HG02763 (cell line): ENCODE data around the gene NFATC2.
"Not testable (repeated sequence)": the region's sequence is repeated elsewhere in the genome, so short reads cannot be mapped to it uniquely, and the experiment has no call there.

Source experiments
- ATAC-seq: cut with Tn5 transposase; IDR thresholded peaks from one replicate; pipeline ENCODE4 v1.9.1; 2021; ENCODE audit warnings: mild to moderate bottlenecking, moderate library complexity; ENCODE audit not compliant: unreplicated experiment

The NFATC2 gene

DNA sequence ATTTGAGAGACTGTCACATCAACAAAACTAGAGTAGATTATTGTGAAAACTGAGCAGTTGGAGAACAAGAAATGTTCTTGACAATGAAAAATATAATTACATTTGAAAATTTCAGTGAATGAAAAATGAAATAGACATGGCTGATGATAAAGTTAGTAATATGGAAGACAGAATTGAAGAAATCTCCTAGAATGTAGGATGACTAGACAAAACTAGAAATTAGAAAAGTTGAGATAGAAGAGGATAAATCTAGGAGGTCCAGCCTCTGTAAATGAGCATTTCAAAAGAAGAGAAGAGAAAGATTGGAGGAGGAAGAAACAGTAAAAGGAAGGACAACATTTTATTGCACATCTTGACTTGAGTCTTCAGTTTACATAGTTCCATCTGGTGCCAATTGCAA, 178.7 kb downstream of the NFATC2 start:
- no peak for ATAC-seq

DNA sequence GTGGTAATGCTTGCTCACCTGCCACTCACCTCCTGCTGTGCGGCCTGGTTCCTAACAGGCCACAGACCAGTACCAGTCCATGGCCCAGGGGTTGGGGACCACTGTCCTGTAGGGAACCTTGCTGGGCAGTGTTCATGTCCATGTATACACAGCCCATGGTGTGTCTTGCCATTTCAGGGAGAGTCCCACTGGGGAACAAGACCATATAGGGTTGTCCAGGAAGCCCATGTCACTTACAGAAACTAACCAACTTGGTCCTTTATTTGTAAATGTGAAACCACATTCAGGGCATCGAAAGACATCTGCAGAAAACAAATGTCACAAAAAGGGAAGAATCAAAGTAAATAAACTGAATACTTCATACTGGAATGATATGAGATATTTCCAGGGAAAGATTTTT, 179.1 kb downstream of the NFATC2 start:
- ATAC-seq, result no peak

- ATAC-seq, result no peak
Observed at GRCh38 chr20:51362254-51362653, 180.3 kb downstream of the NFATC2 start.

DNA sequence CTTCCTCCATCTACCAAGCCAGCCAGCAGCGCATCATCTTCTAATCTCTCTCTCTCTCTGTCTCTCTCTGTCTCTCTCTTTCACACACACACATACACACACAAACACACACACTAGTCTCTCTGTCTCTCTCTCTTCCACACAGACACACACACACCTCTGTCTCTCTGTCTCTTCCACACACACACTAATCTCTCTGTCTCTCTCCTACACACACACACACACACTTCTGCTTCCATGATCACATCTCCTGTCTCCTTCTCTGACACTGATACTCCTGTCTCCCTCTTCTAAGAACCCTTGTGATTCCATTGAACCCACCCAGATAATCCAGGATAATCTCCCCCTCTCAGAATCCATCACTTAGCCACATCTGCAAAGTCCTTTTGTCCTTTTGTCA, 181.3 kb downstream of the NFATC2 start:
- no peak for ATAC-seq

DNA sequence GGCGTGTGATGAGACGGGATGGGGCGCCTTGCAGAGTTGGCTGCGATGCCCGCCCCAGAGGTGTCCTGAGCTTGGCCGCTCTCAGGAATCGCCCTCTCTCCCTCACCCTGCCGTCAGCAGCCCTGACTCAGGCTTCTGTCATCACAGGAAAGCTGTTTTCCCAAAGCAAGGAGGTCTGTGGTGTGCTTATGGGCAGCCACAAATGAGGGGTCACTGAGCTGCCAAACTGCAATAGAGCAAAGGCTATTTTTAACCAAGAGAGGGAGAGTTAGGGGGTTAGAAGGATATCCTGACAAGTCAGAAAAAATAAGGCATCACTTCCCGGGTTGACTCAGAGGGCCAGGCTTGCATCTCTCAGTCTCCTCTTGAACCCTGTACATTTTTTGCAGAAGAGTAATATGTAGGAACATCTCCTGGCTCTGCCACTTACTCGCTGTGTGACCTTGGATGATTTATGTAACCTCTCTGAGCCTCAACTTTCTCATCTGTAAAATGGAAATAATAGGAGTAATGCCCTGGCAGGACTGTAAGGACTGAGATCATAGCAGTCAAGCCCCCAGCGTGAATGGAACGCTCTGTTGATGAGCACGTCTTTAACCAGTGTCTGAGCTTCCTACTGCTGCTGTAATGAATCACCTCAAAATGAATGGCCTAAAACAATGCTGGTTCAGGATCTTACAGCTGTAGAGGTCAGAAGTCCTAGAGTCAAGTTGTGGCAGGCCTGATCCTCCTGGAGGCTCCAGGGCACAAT, 181.9 kb downstream of the NFATC2 start:
- ATAC-seq, result no peak

GRCh38 chr20:51359947-51360346, 182.6 kb downstream of the NFATC2 start:
- ATAC-seq, result no peak

GRCh38 chr20:51359401-51359800, 183.1 kb downstream of the NFATC2 start:
- ATAC-seq, result no peak

DNA sequence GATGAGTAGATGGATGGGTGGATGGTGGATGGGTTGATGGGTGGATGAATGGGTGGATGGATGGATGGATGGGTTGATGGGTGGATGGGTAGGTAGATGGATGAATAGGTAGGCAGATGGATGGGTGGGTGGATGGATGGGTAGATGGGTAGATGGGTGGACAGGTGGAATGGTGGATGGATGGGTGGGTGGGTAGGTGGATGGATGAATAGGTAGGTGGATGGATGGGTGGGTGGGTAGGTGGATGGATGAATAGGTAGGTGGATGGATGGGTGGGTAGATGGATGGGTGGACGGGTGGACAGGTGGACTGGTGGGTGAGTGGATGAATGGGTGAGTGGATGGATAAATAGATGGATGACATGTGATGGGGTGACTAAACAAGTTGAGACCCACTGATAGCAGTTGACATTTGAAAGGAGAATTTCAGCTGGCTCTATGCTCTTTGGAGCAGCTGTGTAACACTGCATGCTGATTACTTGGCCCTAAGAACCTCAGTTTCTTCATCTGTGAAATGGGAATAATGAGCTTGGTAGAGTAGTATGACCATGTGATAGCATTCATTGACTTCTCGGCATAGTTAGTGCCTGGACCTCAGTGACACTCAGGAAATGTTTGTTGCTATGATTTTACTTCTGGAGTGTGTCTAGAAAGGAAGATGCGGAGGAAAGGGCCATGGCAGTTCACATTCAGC, 184.3 kb downstream of the NFATC2 start:
- no peak for ATAC-seq

GRCh38 chr20:51357543-51357942, 185.0 kb downstream of the NFATC2 start:
- ATAC-seq, result no peak

GRCh38 chr20:51356871-51357270, 185.6 kb downstream of the NFATC2 start:
- ATAC-seq, result no peak

DNA sequence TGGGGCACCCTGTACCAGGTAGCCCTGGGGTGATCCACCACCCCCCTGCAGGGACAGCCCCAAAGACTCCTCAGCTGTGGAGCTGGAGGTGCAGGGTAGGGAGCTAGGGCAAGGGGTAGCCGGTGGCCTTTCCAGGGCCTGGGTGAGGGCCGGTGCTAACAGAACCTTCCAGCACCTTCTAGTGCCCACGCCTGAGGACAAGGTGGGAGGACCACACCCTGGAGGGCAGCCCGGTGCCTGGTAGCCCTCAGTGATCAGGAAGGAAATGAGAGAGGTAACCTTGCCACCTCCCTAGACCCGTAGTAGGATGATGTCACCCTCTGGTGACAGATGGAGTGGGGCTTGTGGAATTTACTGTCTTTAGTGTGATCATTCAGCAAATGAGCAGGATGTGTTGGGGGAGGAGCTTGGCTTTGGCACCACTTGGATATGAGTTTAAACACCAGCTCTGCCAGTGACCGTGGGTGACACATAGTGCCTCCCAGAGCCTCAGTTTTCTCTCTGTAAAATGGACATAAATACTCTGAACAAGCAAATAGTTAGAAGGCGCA, 187.7 kb downstream of the NFATC2 start:
- ATAC-seq, result no peak

- no peak for ATAC-seq
Observed at GRCh38 chr20:51354191-51354768, 188.2 kb downstream of the NFATC2 start.

GRCh38 chr20:51353491-51353890, 189.0 kb downstream of the NFATC2 start:
- no peak for ATAC-seq

- ATAC-seq, result no peak
Observed at GRCh38 chr20:51352791-51353190, 189.7 kb downstream of the NFATC2 start.

- no peak for ATAC-seq
Observed at GRCh38 chr20:51350941-51351631, 191.4 kb downstream of the NFATC2 start.

GRCh38 chr20:51348876-51349275, 193.6 kb downstream of the NFATC2 start:
- ATAC-seq, result no peak

DNA sequence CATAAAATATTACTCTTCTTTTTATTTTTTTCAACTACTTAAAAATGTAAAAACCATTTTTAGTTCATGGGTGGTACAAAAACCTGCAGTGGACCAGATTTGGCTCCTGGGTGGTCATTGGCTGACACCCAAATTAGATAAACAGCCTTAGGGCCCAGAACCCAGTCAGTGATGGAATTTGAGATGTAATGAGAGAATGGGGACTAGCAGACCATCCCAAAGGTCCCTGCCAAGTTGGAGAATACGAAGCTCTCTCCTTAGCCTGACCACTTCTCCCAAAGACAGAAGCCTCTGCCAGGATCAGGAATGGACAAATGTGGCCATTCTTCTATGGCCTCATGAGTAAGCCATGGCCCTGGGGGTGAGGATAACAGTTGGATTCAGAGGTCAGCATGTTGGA, 194.7 kb downstream of the NFATC2 start:
- ATAC-seq, result no peak

- ATAC-seq, result no peak
Observed at GRCh38 chr20:51346686-51347485, 195.6 kb downstream of the NFATC2 start.

DNA sequence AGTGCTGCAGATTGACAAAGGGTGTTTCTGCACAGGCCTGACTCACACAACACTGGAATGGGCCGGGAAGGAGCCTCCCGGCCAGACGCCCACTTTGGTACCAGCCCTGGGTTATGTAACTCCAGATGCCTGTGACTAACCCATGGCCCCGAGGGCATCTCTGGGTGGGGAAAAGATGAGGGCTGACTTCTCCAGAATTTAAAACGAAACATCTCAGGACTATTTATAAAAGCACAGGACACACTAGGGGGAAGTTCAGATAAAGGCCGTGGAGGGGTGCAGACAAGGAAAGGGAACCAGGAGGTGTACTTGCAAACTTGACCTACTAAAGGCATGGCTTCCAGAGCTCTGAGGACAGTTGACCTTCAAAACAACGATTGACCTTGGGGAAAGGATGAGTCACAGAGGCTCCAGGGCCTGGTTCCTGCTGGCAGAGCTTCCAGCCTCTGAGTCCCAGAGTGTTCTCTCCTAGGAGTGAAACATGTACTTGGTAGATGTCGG, 196.9 kb downstream of the NFATC2 start:
- no peak for ATAC-seq

DNA sequence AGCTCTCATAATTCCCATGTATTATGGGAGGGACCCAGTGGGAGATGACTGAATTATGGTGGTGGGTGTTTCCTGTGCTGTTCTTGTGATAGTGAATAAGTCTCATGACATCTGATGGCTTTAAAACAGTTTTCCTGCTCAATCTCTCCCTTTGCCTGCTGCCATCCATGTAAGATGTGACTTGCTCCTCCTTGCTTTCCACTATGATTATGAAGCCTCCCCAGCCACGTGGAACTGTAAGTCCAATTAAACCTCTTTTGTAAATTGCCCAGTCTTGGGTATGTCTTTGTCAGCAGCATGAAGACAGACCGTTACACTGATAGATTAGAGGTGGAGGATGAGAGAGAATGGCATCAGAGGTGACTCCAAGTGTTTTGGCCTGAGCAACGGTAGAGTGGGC, 198.7 kb downstream of the NFATC2 start:
- not testable (repeated sequence) for ATAC-seq
